HCT116 (cell line): Measurements from ENCODE around the gene TSTD2. TPM values are rescaled to one million over a fixed set of nuclear protein-coding genes. Genes with fewer than 3 reads are reported as not detected.

Source experiments
- ATAC-seq: fragments of 200-7000 bp; cut with Tn5 transposase; 2 replicates; pipeline ENCODE4 v1.9.1; 2020; ENCODE audit warnings: mild to moderate bottlenecking, moderate library complexity
- BruUV-seq: library from RNA; stranded (reverse); fragments of 400-500 nt; replicated peaks from 2 replicates; lab custom pipeline; 2021; lab: Mats Ljungman, UMichigan
- CTCF ChIA-PET: fragments of 300-600 bp; sonication (Branson Sonifier 250); formaldehyde crosslinking; loops from one replicate; lab custom pipeline; 2021; ENCODE audit warnings: antibody characterized with exemption; lab: Charles Lee
- POLR2A ChIA-PET: fragments of 300-600, 350-600 bp; sonication (Branson Sonifier 250); formaldehyde crosslinking; loops from one replicate; lab custom pipeline; 2021; ENCODE audit warnings: antibody characterized with exemption; lab: Charles Lee
- RAD21 ChIA-PET, 2 experiments: fragments of 300-600 bp; sonication (Branson Sonifier 250); formaldehyde crosslinking; loops; one replicate each; lab custom pipeline; 2023; ENCODE audit warnings: low total read pairs in 2 of 2; ENCODE audit not compliant: uncharacterized antibody in 2 of 2, unreplicated experiment in 2 of 2, low non-redundant PET in 1 of 2; lab: Charles Lee
- DNase-seq: peaks from one replicate; pipeline ENCODE4 v3.0.0-alpha.2; 2010; ENCODE audit warnings: low read depth, low spot score
- H2AFZ ChIP-seq: fragments of 200-600 bp; shearing (Covaris generic), sonication (generic); 2 replicates; pipeline ENCODE4 v1.6.1; 2017; ENCODE audit warnings: low read depth, mixed run types, mixed read lengths, antibody characterized with exemption, low read length; ENCODE audit not compliant: poor library complexity, severe bottlenecking
- H3K27ac ChIP-seq: 2 replicates; pipeline ENCODE4 v1.5.1; 2012; ENCODE audit warnings: low read depth, low read length
- H3K27me3 ChIP-seq: fragments of 200-600 bp; sonication (generic); 2 replicates; pipeline ENCODE4 v1.6.1; 2016; ENCODE audit warnings: mixed run types, low read length, mixed read lengths; ENCODE audit not compliant: insufficient read depth
- H3K36me3 ChIP-seq, 2 experiments: fragments of 200-500 bp in 1 of 2; fragments of 200-600 bp in 1 of 2; sonication (Bioruptor generic) in 1 of 2; sonication (generic) in 1 of 2; 2 replicates each; pipeline versions ENCODE4 v1.5.1 to v1.6.1; 2014 to 2016; ENCODE audit warnings: low read length in 2 of 2, inconsistent platforms in 1 of 2, mixed read lengths in 1 of 2, mixed run types in 1 of 2; ENCODE audit not compliant: insufficient read depth in 2 of 2, control insufficient read depth in 1 of 2
- H3K4me1 ChIP-seq, 2 experiments: fragments of 200-600 bp in 1 of 2; sonication (generic) in 1 of 2; 2 replicates each; pipeline versions ENCODE4 v1.5.1 to v1.6.1; 2012 to 2017; ENCODE audit warnings: low read length in 2 of 2, inconsistent platforms in 1 of 2, mild to moderate bottlenecking in 1 of 2, mixed read lengths in 1 of 2, mixed run types in 1 of 2, moderate library complexity in 1 of 2; ENCODE audit not compliant: insufficient read depth in 2 of 2, control insufficient read depth in 1 of 2
- H3K4me2 ChIP-seq: fragments of 200-600 bp; sonication (generic); 2 replicates; pipeline ENCODE4 v1.6.1; 2017; ENCODE audit warnings: mixed run types, low read length, mixed read lengths
- H3K4me3 ChIP-seq, 2 experiments: fragments of 200-600 bp in 1 of 2; sonication (generic) in 1 of 2; replicated peaks in 1 of 2; 2 replicates each; pipeline ENCODE4 v1.5.1; 2011 to 2016; ENCODE audit warnings: low read length in 2 of 2, control low read depth in 1 of 2, low read depth in 1 of 2, mild to moderate bottlenecking in 1 of 2, mixed read lengths in 1 of 2, mixed run types in 1 of 2
- H3K79me2 ChIP-seq: fragments of 200-600 bp; sonication (generic); 2 replicates; pipeline ENCODE4 v1.6.1; 2017; ENCODE audit warnings: mild to moderate bottlenecking, mixed run types, low read length, moderate library complexity, mixed read lengths; ENCODE audit not compliant: insufficient read depth
- H3K9ac ChIP-seq: fragments of 200-600 bp; sonication (generic); 2 replicates; pipeline ENCODE4 v1.6.1; 2016; ENCODE audit warnings: low read length, mixed read lengths
- H3K9me2 ChIP-seq: fragments of 200-600 bp; sonication (generic), shearing (Covaris generic); 2 replicates; pipeline ENCODE4 v1.6.1; 2017; ENCODE audit warnings: mixed run types, mild to moderate bottlenecking, moderate library complexity; ENCODE audit not compliant: insufficient read depth
- H3K9me3 ChIP-seq, 2 experiments: fragments of 200-500 bp in 1 of 2; fragments of 200-600 bp in 1 of 2; sonication (Bioruptor generic) in 1 of 2; sonication (generic) in 1 of 2; 2 replicates each; pipeline ENCODE4 v1.6.1; 2014 to 2017; ENCODE audit warnings: low read length in 2 of 2, mixed read lengths in 2 of 2, inconsistent platforms in 1 of 2, low read depth in 1 of 2, mild to moderate bottlenecking in 1 of 2, mixed run types in 1 of 2, moderate library complexity in 1 of 2; ENCODE audit not compliant: control insufficient read depth in 1 of 2, insufficient read depth in 1 of 2
- H4K20me1 ChIP-seq: fragments of 200-600 bp; sonication (generic), shearing (Covaris generic); 2 replicates; pipeline ENCODE4 v1.6.1; 2017; ENCODE audit warnings: mixed run types, mild to moderate bottlenecking, moderate library complexity; ENCODE audit not compliant: insufficient read depth
- CEBPB ChIP-seq: IDR thresholded peaks from 2 replicates; pipeline ENCODE4 v1.6.1; 2012; ENCODE audit warnings: low read depth
- CTCF ChIP-seq, 3 experiments: fragments of 200-600 bp in 1 of 3; sonication (generic) in 1 of 3; IDR thresholded peaks in 2 of 3; conservative IDR thresholded peaks in 1 of 3; 2 replicates each; pipeline ENCODE4 v1.5.1; 2012 to 2017; ENCODE audit warnings: low read depth in 2 of 3, low read length in 2 of 3, antibody characterized with exemption in 1 of 3, borderline replicate concordance in 1 of 3, control low read depth in 1 of 3, mild to moderate bottlenecking in 1 of 3, mixed read lengths in 1 of 3, mixed run types in 1 of 3, moderate library complexity in 1 of 3; ENCODE audit not compliant: insufficient read depth in 1 of 3
- POLR2A ChIP-seq: IDR thresholded peaks from 2 replicates; pipeline ENCODE4 v1.7.0; 2011; ENCODE audit warnings: borderline replicate concordance; ENCODE audit not compliant: insufficient read depth, insufficient read length; ENCODE audit errors: extremely low read depth
- RAD21 ChIP-seq: IDR thresholded peaks from 2 replicates; pipeline ENCODE4 v1.6.1; 2012; ENCODE audit warnings: low read depth, mild to moderate bottlenecking
- SP1 ChIP-seq: IDR thresholded peaks from 2 replicates; pipeline ENCODE4 v1.6.1; 2012; ENCODE audit warnings: low read depth
- TCF7L2 ChIP-seq: IDR thresholded peaks from 2 replicates; pipeline ENCODE4 v1.7.0; 2011; ENCODE audit warnings: borderline replicate concordance, inconsistent platforms; ENCODE audit not compliant: insufficient read depth, insufficient read length; ENCODE audit errors: extremely low read depth
- ZBTB33 ChIP-seq: IDR thresholded peaks from 2 replicates; pipeline ENCODE4 v1.6.1; 2011; ENCODE audit warnings: mild to moderate bottlenecking, low read length, moderate library complexity; ENCODE audit not compliant: insufficient replicate concordance; ENCODE audit errors: extremely low read depth
- ZNF274 ChIP-seq: fragments of 200-500 bp; sonication (Bioruptor generic); IDR thresholded peaks from 2 replicates; pipeline ENCODE4 v1.6.1; 2014; ENCODE audit warnings: mild to moderate bottlenecking, low read depth, low read length, inconsistent platforms
- intact Hi-C: fragments of 100-400 bp; cut with micrococcal nuclease; formaldehyde crosslinking; loops from 2 replicates; pipeline ENCODE4 v1.10.0; 2022
- total RNA-seq: library from RNA; stranded (reverse); gene quantifications from one replicate; pipeline ENCODE4 v1.2.1, GENCODE V29; 2021; ENCODE audit not compliant: unreplicated experiment

Gene TSTD2
- total RNA-seq, 1 experiment from 2014 or later, result 16.0 TPM

DNA sequence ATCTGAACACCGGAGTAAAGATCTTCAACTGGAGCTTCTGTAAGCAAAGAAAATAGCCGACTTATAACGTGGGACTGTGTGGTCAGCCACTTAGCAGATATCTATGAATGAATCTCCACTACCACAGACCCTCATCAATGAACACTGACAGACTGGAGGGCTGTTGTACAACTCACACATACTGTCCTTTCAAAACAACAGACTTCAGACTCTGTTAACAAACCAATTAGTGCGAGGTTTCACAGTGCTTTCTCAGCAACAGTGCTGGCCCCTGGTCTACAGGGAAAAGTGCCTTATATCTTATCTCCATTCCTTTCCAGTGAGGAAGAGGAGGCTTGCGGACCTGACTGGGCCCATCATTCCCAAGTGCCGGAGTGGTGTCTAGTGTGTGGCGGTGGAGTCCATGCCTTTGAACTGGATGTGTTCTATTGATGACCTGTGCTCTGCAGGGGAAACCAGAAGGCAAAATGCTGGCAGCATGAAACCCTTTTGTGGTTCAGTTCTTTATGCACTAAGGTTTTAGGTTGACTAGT lies 33.8 kb downstream of the TSTD2 start (continued):
- TF ChIP-seq POLR2A, result no peak
- no peak for TF ChIP-seq TCF7L2
- TF ChIP-seq SP1, result no peak
- TF ChIP-seq ZBTB33, result no peak

DNA sequence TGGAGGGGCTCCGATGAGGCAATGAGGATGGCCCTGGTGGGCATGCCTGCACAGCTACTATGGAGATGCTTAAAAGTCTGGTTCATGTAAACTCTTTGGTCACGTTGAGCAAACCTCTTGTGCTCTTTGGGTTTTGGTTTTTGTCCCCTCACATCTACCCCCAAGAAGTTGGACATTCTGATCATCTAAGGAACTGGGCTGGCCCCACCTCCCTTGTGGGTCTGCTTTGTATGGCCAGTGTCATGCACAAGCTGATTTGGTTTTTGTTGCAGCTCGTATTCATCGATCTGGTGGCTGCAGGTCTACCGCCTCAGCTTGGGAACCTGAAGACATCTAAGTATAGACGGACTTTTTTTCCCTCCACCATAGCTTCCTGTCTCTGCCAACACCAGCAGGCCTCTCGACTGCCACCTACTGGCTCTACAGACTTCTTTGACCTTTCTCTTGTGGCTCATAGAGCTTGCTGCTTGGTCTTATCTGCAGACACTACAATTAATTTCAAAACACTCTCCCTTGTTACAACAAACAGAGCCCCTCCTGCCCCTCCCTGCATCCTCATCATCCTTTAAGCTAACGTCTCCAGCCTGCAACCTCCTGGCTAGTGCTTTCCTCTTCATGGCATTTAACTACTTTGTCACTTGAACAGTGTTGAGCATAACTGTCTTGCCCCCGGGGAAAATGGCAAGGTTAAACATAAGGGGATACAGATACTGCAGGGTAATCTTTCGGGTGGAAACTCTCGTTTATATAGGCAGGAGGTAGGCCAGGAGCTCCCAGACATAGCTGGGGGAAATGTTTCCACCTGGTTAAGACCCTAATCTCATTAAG lies 34.5 kb downstream of the TSTD2 start:
- Histone ChIP-seq H3K4me2 (peak overlapping the region; percentile 24; the same call in 1 of the 2 replicates), H3K4me3 (no peak overlapping the region)
- intact Hi-C loops, result loop anchor here (1.0 to 2.0 kb wide), 5 partner anchors 97 to 742 kb away; partner anchors contain the start of gene TMOD1

More for the DNA sequence above, 34.5 kb downstream of the TSTD2 start:
- H3K9ac ChIP-seq, result no peak overlapping the region
- H3K36me3 ChIP-seq, result peaks cover 4 to 12% of the 10 kb centered on the region in 2 experiments; a peak in 3 of 4 replicates
- no peaks in the 10 kb centered on the region for H4K20me1 ChIP-seq
- RAD21 ChIA-PET, result interaction anchor here (0.5 to 1.7 kb wide), 6 partner anchors 15 to 130 kb away, joined by 3 to 20 read pairs (median 4); partner anchors contain the start of gene TMOD1 (in 1 of the 2)
- H3K9me3 ChIP-seq, result no peaks in the 10 kb centered on the region
- CTCF ChIA-PET, result interaction anchor here (0.6 to 5.5 kb wide), 28 partner anchors 9 to 745 kb away, joined by 3 to 117 read pairs (median 5); partner anchors contain the start of genes NCBP1, TMOD1, TSTD2 and ZNF782
- H3K4me1 ChIP-seq, result peaks cover 0 to 3% of the 10 kb centered on the region in 2 experiments; a peak in 1 of 4 replicates
- TF ChIP-seq RAD21 (peak; percentile 79), CTCF (IDR thresholded peaks at IDR 0.05 in 2 of 3, conservative IDR thresholded peaks at IDR 0.05 in 1 of 3; ENCODE audit: borderline replicate concordance in 1 of 3, insufficient read depth in 1 of 3, low read depth in 2 of 3, low read length in 2 of 3) (peak; percentile 82 to 91 (median 88)), CEBPB (no peak), ZNF274 (no peak)
- H3K79me2 ChIP-seq, result no peaks in the 10 kb centered on the region
- no TSS peak for BruUV-seq
- H3K27ac ChIP-seq, result no peak overlapping the region
- ATAC-seq (peak; percentile 95), DNase-seq (peak; percentile 46)
- POLR2A ChIA-PET, result interaction anchor here (0.5 to 1.3 kb wide), 4 partner anchors 8 to 129 kb away, joined by 3 to 7 read pairs (median 4); no protein-coding TSS in a partner anchor
- no peaks in the 10 kb centered on the region for H3K27me3 ChIP-seq
- H2AFZ ChIP-seq, result no peak overlapping the region
- no peaks in the 10 kb centered on the region for H3K9me2 ChIP-seq
